ENCODE data around the gene REXO4. TPM values are rescaled to one million over a fixed set of nuclear protein-coding genes. Genes with fewer than 3 reads are reported as not detected.

The REXO4 gene
- total and polyA plus RNA-seq, 2 of the 13 experiments (the other 11 are each of a cell fraction or from before 2014, with no cell fraction given): 18.5 to 30.4 TPM

GRCh38 chr9:133417541-133418461, at the start of gene REXO4 (continued):
- TF ChIP-seq AKNA (CRISPR knock-in tag; IDR thresholded peaks at IDR 0.05; ENCODE audit: borderline replicate concordance): no peak
- peak; percentile 66 for TF ChIP-seq NFKBIZ (CRISPR knock-in tag; IDR thresholded peaks at IDR 0.05)
- TF ChIP-seq ZNF367 (CRISPR knock-in tag; IDR thresholded peaks at IDR 0.05; ENCODE audit: borderline replicate concordance): peak; percentile 61; the same call in 1 of the 2 replicates
- peak; percentile 42; the same call in 1 of the 2 replicates for TF ChIP-seq ZNF232 (CRISPR knock-in tag; IDR thresholded peaks at IDR 0.05; ENCODE audit: borderline replicate concordance)
- peak; percentile 81 for TF ChIP-seq KMT2B (CRISPR knock-in tag; IDR thresholded peaks at IDR 0.05)
- TF ChIP-seq ETS1 (CRISPR knock-in tag; IDR thresholded peaks at IDR 0.05): no peak
- peak; percentile 77; the same call in 1 of the 2 replicates for TF ChIP-seq SP5 (CRISPR knock-in tag; IDR thresholded peaks at IDR 0.05; ENCODE audit: borderline replicate concordance, low read depth)
- 0 out of 2 replicates have a peak, but pooled peaks have one; percentile 18 for TF ChIP-seq JUN (CRISPR knock-in tag; IDR thresholded peaks at IDR 0.05)
- TF ChIP-seq ZNF253 (CRISPR knock-in tag; IDR thresholded peaks at IDR 0.05; ENCODE audit: borderline replicate concordance): no peak; the same call in 1 of the 2 replicates
- TF ChIP-seq FOXJ3 (CRISPR knock-in tag; IDR thresholded peaks at IDR 0.05; ENCODE audit: borderline replicate concordance): peak; percentile 80
- peak; percentile 60; the same call in 1 of the 2 replicates for TF ChIP-seq ZNF235 (CRISPR knock-in tag; IDR thresholded peaks at IDR 0.05; ENCODE audit: borderline replicate concordance)
- 0 out of 2 replicates have a peak, but pooled peaks have one; percentile 53 for TF ChIP-seq ZKSCAN8 (CRISPR knock-in tag; IDR thresholded peaks at IDR 0.05; ENCODE audit: borderline replicate concordance)
- TF ChIP-seq MTA1 (CRISPR knock-in tag; IDR thresholded peaks at IDR 0.05; ENCODE audit: borderline replicate concordance): peak; percentile 95
- TF ChIP-seq E2F2 (CRISPR knock-in tag; IDR thresholded peaks at IDR 0.05; ENCODE audit: borderline replicate concordance): no peak
- no peak for TF ChIP-seq DZIP1 (CRISPR knock-in tag; IDR thresholded peaks at IDR 0.05)
- TF ChIP-seq RELA (CRISPR knock-in tag; IDR thresholded peaks at IDR 0.05): peak; percentile 30; the same call in 1 of the 2 replicates
- peak; percentile 63 for TF ChIP-seq CREB1 (IDR thresholded peaks at IDR 0.05)
- TF ChIP-seq CREB1 (CRISPR knock-in tag; IDR thresholded peaks at IDR 0.05): peak; percentile 87
- peak; percentile 23; the same call in 1 of the 2 replicates for TF ChIP-seq DNMT3B (CRISPR knock-in tag; conservative IDR thresholded peaks at IDR 0.05)
